Parathyroid adenoma (tissue), 2 donors: ENCODE data around the gene NEK10.

ENCODE experiments used
- H2AFZ ChIP-seq: fragments of 300-600 bp; sonication (generic); one replicate; pipeline ENCODE4 v1.7.0; 2017; ENCODE audit warnings: antibody characterized with exemption, mild to moderate bottlenecking
- H3K27ac ChIP-seq: fragments of 300-600 bp; sonication (generic); one replicate; pipeline ENCODE4 v1.7.0; 2017
- H3K27me3 ChIP-seq: fragments of 300-600 bp; sonication (generic); one replicate; pipeline ENCODE4 v1.7.0; 2017; ENCODE audit warnings: low read length; ENCODE audit not compliant: control insufficient read depth, insufficient read depth
- H3K36me3 ChIP-seq: fragments of 300-600 bp; sonication (generic); one replicate; pipeline ENCODE4 v1.7.0; 2017; ENCODE audit warnings: low read length; ENCODE audit not compliant: control insufficient read depth, insufficient read depth
- H3K4me1 ChIP-seq: fragments of 300-600 bp; sonication (generic); one replicate; pipeline ENCODE4 v1.7.0; 2017; ENCODE audit warnings: control low read depth
- H3K4me2 ChIP-seq: fragments of 300-600 bp; sonication (generic); one replicate; pipeline ENCODE4 v1.7.0; 2017; ENCODE audit warnings: low read length
- H3K4me3 ChIP-seq: fragments of 300-600 bp; sonication (generic); one replicate; pipeline ENCODE4 v1.7.0; 2017; ENCODE audit warnings: low read depth, low read length
- H3K79me2 ChIP-seq: fragments of 300-600 bp; sonication (generic); one replicate; pipeline ENCODE4 v1.7.0; 2017; ENCODE audit warnings: control low read depth
- H3K9ac ChIP-seq: fragments of 300-600 bp; sonication (generic); one replicate; pipeline ENCODE4 v1.7.0; 2017; ENCODE audit warnings: mild to moderate bottlenecking
- H3K9me3 ChIP-seq: fragments of 300-600 bp; sonication (generic); one replicate; pipeline ENCODE4 v1.7.0; 2017; ENCODE audit warnings: low read length; ENCODE audit not compliant: control insufficient read depth
- CTCF ChIP-seq: fragments of 300-600 bp; sonication (generic); IDR thresholded peaks from one replicate; pipeline ENCODE4 v1.7.0; 2017; ENCODE audit warnings: antibody characterized with exemption, mild to moderate bottlenecking
- donor health status: primary hyperparathyroidism.

Gene NEK10

GRCh38 chr3:27078246-27078913 lies 290.8 kb downstream of the NEK10 start:
- Histone ChIP-seq H3K4me2 (no peak overlapping the region), H3K4me1 (no peaks in the 10 kb centered on the region), H3K4me3 (no peak overlapping the region), H2AFZ (no peak overlapping the region), H3K36me3 (no peaks in the 10 kb centered on the region), H3K9ac (no peak overlapping the region), H3K9me3 (no peaks in the 10 kb centered on the region), H3K27ac (no peak overlapping the region), H3K79me2 (no peaks in the 10 kb centered on the region), H3K27me3 (no peaks in the 10 kb centered on the region)
- no peak for TF ChIP-seq CTCF

- H3K9me3 ChIP-seq = no peaks in the 10 kb centered on the region
Measured at GRCh38 chr3:27076815-27077630, 292.2 kb downstream of the NEK10 start.

GRCh38 chr3:27074914-27075313 lies 294.3 kb downstream of the NEK10 start:
- Histone ChIP-seq H3K4me2 (no peak overlapping the region), H2AFZ (no peak overlapping the region), H3K27ac (no peak overlapping the region), H3K4me3 (no peak overlapping the region), H3K36me3 (no peaks in the 10 kb centered on the region), H3K27me3 (no peaks in the 10 kb centered on the region), H3K79me2 (no peaks in the 10 kb centered on the region), H3K4me1 (no peaks in the 10 kb centered on the region), H3K9ac (no peak overlapping the region), H3K9me3 (no peaks in the 10 kb centered on the region)
- no peak for TF ChIP-seq CTCF

More at GRCh38 chr3:27076815-27077630, 292.2 kb downstream of the NEK10 start:
- no peak overlapping the region for H3K9ac ChIP-seq
- no peak overlapping the region for H3K27ac ChIP-seq
- no peak for TF ChIP-seq CTCF
- no peaks in the 10 kb centered on the region for H3K4me1 ChIP-seq
- H3K4me3 ChIP-seq = no peak overlapping the region
- no peaks in the 10 kb centered on the region for H3K36me3 ChIP-seq
- no peak overlapping the region for H2AFZ ChIP-seq
- no peaks in the 10 kb centered on the region for H3K79me2 ChIP-seq
- no peak overlapping the region for H3K4me2 ChIP-seq
- no peaks in the 10 kb centered on the region for H3K27me3 ChIP-seq

- Histone ChIP-seq H3K27ac (no peak overlapping the region), H2AFZ (no peak overlapping the region), H3K36me3 (no peaks in the 10 kb centered on the region), H3K4me3 (no peak overlapping the region), H3K9ac (no peak overlapping the region), H3K4me1 (no peaks in the 10 kb centered on the region), H3K79me2 (no peaks in the 10 kb centered on the region), H3K9me3 (no peaks in the 10 kb centered on the region), H3K4me2 (no peak overlapping the region), H3K27me3 (no peaks in the 10 kb centered on the region)
- TF ChIP-seq CTCF = no peak
Measured at GRCh38 chr3:27073912-27074311, 295.3 kb downstream of the NEK10 start.
